IMR-90 (cell line): Measurements from ENCODE around the gene STAT4. TPM values are rescaled to one million over a fixed set of nuclear protein-coding genes. Genes with fewer than 3 reads are reported as not detected.

Source experiments
- ATAC-seq: fragments of 200-7000 bp; cut with Tn5 transposase; 2 replicates; pipeline ENCODE4 v1.9.1; 2020; ENCODE audit warnings: low read depth, mild to moderate bottlenecking, moderate library complexity
- BruUV-seq: library from RNA; stranded (reverse); fragments of 400-500 nt; replicated peaks from 2 replicates; lab custom pipeline; 2021; lab: Mats Ljungman, UMichigan
- CTCF ChIA-PET: fragments of 300-600 bp; formaldehyde crosslinking; extraction: SDS; loops from one replicate; lab custom pipeline; 2021; ENCODE audit warnings: antibody characterized with exemption; lab: Yijun Ruan, JAX
- POLR2A ChIA-PET: fragments of 300-600 bp; sonication (Branson Sonifier 250); formaldehyde crosslinking; loops from one replicate; lab custom pipeline; 2022; ENCODE audit warnings: antibody characterized with exemption; ENCODE audit not compliant: unreplicated experiment; lab: Charles Lee
- DNase-seq: peaks from one replicate; pipeline ENCODE4 v3.0.0; 2013
- H2AFZ ChIP-seq: replicated peaks from 2 replicates; pipeline ENCODE3; 2013; ENCODE audit warnings: low read length, mild to moderate bottlenecking; ENCODE audit not compliant: poor library complexity
- H2AK5ac ChIP-seq: 2 replicates; pipeline ENCODE4 v1.6.1; 2013; ENCODE audit warnings: low read depth, low read length, inconsistent platforms
- H2AK9ac ChIP-seq: replicated peaks from 2 replicates; pipeline ENCODE3; 2013; ENCODE audit warnings: mild to moderate bottlenecking, low read depth, low read length, moderate library complexity; ENCODE audit not compliant: poor library complexity
- H2BK120ac ChIP-seq: 2 replicates; pipeline ENCODE4 v1.6.1; 2013; ENCODE audit warnings: low read depth, low read length, inconsistent platforms
- H2BK15ac ChIP-seq: 3 replicates; pipeline ENCODE4 v1.6.1; 2013; ENCODE audit warnings: low read depth, low read length, inconsistent platforms
- H2BK20ac ChIP-seq: 2 replicates; pipeline ENCODE4 v1.6.1; 2013; ENCODE audit warnings: low read depth, mild to moderate bottlenecking, inconsistent platforms, low read length, moderate library complexity
- H2BK5ac ChIP-seq: 2 replicates; pipeline ENCODE4 v1.6.1; 2013; ENCODE audit warnings: mild to moderate bottlenecking, low read depth, low read length, inconsistent platforms; ENCODE audit not compliant: poor library complexity, severe bottlenecking
- H3K14ac ChIP-seq: replicated peaks from 2 replicates; pipeline ENCODE4 v1.6.1; 2013; ENCODE audit warnings: low read depth, low read length, inconsistent platforms
- H3K18ac ChIP-seq: 2 replicates; pipeline ENCODE4 v1.6.1; 2013; ENCODE audit warnings: low read depth, low read length, control low read depth
- H3K23ac ChIP-seq: 2 replicates; pipeline ENCODE4 v1.6.1; 2013; ENCODE audit warnings: low read depth, low read length, inconsistent platforms
- H3K27ac ChIP-seq: 2 replicates; pipeline ENCODE4 v1.5.1; 2013; ENCODE audit warnings: mild to moderate bottlenecking, control low read depth, low read length; ENCODE audit not compliant: insufficient read depth
- H3K27me3 ChIP-seq: 2 replicates; pipeline ENCODE4 v1.6.1; 2013; ENCODE audit warnings: low read length; ENCODE audit not compliant: control insufficient read depth, insufficient read depth
- H3K36me3 ChIP-seq: 2 replicates; pipeline ENCODE4 v1.6.1; 2013; ENCODE audit warnings: low read length, mixed read lengths; ENCODE audit not compliant: control insufficient read depth, insufficient read depth
- H3K4ac ChIP-seq: 2 replicates; pipeline ENCODE4 v1.6.1; 2013; ENCODE audit warnings: low read depth, low read length, inconsistent platforms
- H3K4me1 ChIP-seq: 2 replicates; pipeline ENCODE4 v1.6.1; 2013; ENCODE audit warnings: low read length, mixed read lengths; ENCODE audit not compliant: control insufficient read depth, insufficient read depth
- H3K4me2 ChIP-seq: 2 replicates; pipeline ENCODE4 v1.6.1; 2013; ENCODE audit warnings: low read depth, mild to moderate bottlenecking, control low read depth, low read length, moderate library complexity
- H3K4me3 ChIP-seq: 2 replicates; pipeline ENCODE4 v1.5.1; 2013; ENCODE audit warnings: low read depth, mild to moderate bottlenecking, control low read depth, low read length, moderate library complexity; ENCODE audit not compliant: insufficient read depth
- H3K56ac ChIP-seq: 2 replicates; pipeline ENCODE4 v1.6.1; 2013; ENCODE audit warnings: low read length, inconsistent platforms; ENCODE audit not compliant: insufficient read depth; ENCODE audit errors: extremely low read depth
- H3K79me1 ChIP-seq, 2 experiments: 2 replicates each; pipeline ENCODE4 v1.6.1; 2013; ENCODE audit warnings: low read length in 2 of 2, inconsistent platforms in 1 of 2, low read depth in 1 of 2
- H3K9ac ChIP-seq: 2 replicates; pipeline ENCODE4 v1.6.1; 2013; ENCODE audit warnings: low read depth, low read length, control low read depth
- H3K9me1 ChIP-seq: 2 replicates; pipeline ENCODE4 v1.6.1; 2013; ENCODE audit warnings: low read length, inconsistent platforms; ENCODE audit not compliant: insufficient read depth
- H3K9me3 ChIP-seq: 2 replicates; pipeline ENCODE4 v1.6.1; 2013; ENCODE audit warnings: low read length; ENCODE audit not compliant: control insufficient read depth, insufficient read depth
- H4K20me1 ChIP-seq: 2 replicates; pipeline ENCODE4 v1.6.1; 2013; ENCODE audit warnings: low read length, inconsistent platforms; ENCODE audit not compliant: insufficient read depth
- H4K5ac ChIP-seq: 2 replicates; pipeline ENCODE4 v1.6.1; 2013; ENCODE audit warnings: mild to moderate bottlenecking, low read depth, low read length, control low read depth
- H4K8ac ChIP-seq, 2 experiments: 2 replicates each; pipeline ENCODE4 v1.6.1; 2013; ENCODE audit warnings: low read depth in 2 of 2, low read length in 2 of 2, control low read depth in 1 of 2, inconsistent platforms in 1 of 2
- H4K91ac ChIP-seq: 2 replicates; pipeline ENCODE4 v1.6.1; 2013; ENCODE audit warnings: low read depth, low read length, inconsistent platforms; ENCODE audit not compliant: insufficient read depth
- MAZ ChIP-seq: IDR thresholded peaks from 2 replicates; pipeline ENCODE4 v1.6.1; 2012; ENCODE audit warnings: low read depth, mild to moderate bottlenecking, low read length, improper control_type of control experiment, moderate library complexity, borderline replicate concordance
- RAD21 ChIP-seq: IDR thresholded peaks from 2 replicates; pipeline ENCODE4 v1.6.1; 2012; ENCODE audit warnings: low read length, improper control_type of control experiment
- RCOR1 ChIP-seq: IDR thresholded peaks from 2 replicates; pipeline ENCODE4 v1.6.1; 2012; ENCODE audit warnings: mild to moderate bottlenecking, low read length, improper control_type of control experiment; ENCODE audit not compliant: insufficient replicate concordance
- RFX5 ChIP-seq: IDR thresholded peaks from 2 replicates; pipeline ENCODE4 v1.8.0; 2012; ENCODE audit warnings: low read depth, mild to moderate bottlenecking, low read length, moderate library complexity
- WGBS, 2 experiments: methylation state at CpG; one replicate each; pipeline versions ENCODE4 v1.1.5 to v1.1.7; 2013; ENCODE audit warnings: missing lambda C conversion rate in 2 of 2; ENCODE audit not compliant: insufficient read length in 1 of 2; ENCODE audit errors: extremely low coverage in 2 of 2; 5-methylcytosine and 5-hydroxymethylcytosine counted together
- dilution Hi-C: fragments of 300-500 bp; cut with HindIII; formaldehyde crosslinking; loops from one replicate; pipeline ENCODE4 v1.14.3; 2018; ENCODE audit warnings: low sequenced_read_pairs; ENCODE audit not compliant: unreplicated experiment
- in situ Hi-C: fragments of 300-500 bp; cut with MboI; formaldehyde crosslinking; loops from 3 replicates; pipeline ENCODE4 v1.14.3; 2019; ENCODE audit warnings: low sequenced_read_pairs, inconsistent platforms, mixed read lengths
- intact Hi-C: fragments of 100-400 bp; cut with micrococcal nuclease; formaldehyde crosslinking; loops from 2 replicates; pipeline ENCODE4 v1.10.0; 2022
- polyA plus RNA-seq, 3 experiments: library from polyadenylated mRNA; depleted of rRNA; stranded (reverse); fragments of >200 nt; gene quantifications; 2 replicates each; pipeline ENCODE4 v1.2.3, GENCODE V29; 2012; ENCODE audit warnings: low replicate concordance in 1 of 3
- total RNA-seq: library from RNA; depleted of rRNA; stranded (reverse); fragments of >200 nt; gene quantifications from 2 replicates; pipeline ENCODE4 v1.2.3, GENCODE V29; 2012
- TF ChIP-seq, protein P1 (sequence below): fragments of 150-350 bp; IDR thresholded peaks from 2 replicates; pipeline ENCODE4 v1.6.1; 2016; ENCODE audit warnings: low read depth, mild to moderate bottlenecking, low read length, moderate library complexity, borderline replicate concordance

STAT4 gene
- total and polyA plus RNA-seq, 2 of the 4 experiments (the other 2 are of a cell fraction): 0.36 to 0.48 TPM

- Histone ChIP-seq H3K23ac (no peak overlapping the region), H4K8ac (no peak overlapping the region), H3K4me1 (peaks cover 6% of the 10 kb centered on the region), H3K27me3 (no peaks in the 10 kb centered on the region), H3K27ac (no peak overlapping the region), H3K14ac (no peak overlapping the region), H3K18ac (no peak overlapping the region), H3K4me3 (no peak overlapping the region), H2BK15ac (no peak overlapping the region), H4K91ac (no peak overlapping the region), H3K4ac (no peak overlapping the region), H2BK20ac (no peak overlapping the region), H4K5ac (no peak overlapping the region), H2AK5ac (no peak overlapping the region), H2BK120ac (no peak overlapping the region), H2AK9ac (no peak overlapping the region), H3K36me3 (no peaks in the 10 kb centered on the region), H3K9me1 (0 out of 2 replicates have a peak, but pooled peaks cover 3% of the 10 kb centered on the region), H3K4me2 (no peak overlapping the region), H3K9me3 (no peaks in the 10 kb centered on the region), H2BK5ac (no peak overlapping the region), H3K56ac (no peak overlapping the region), H3K9ac (no peak overlapping the region), H2AFZ (no peak overlapping the region), H4K20me1 (no peaks in the 10 kb centered on the region), H3K79me1 (no peaks in the 10 kb centered on the region)
- dilution Hi-C loops (no loop called here), intact Hi-C loops (no loop called here), in situ Hi-C loops (no loop called here)
- POLR2A ChIA-PET: interaction anchor here (0.6 kb wide), 1 partner anchor 9 kb away, joined by 4 read pairs; no protein-coding TSS in a partner anchor
- ATAC-seq (no peak), DNase-seq (no peak)
- WGBS, 2 experiments: no CpG with 5 or more reads among the region's 10 CpGs
- CTCF ChIA-PET: no interaction called here
- no TSS peak for BruUV-seq
- TF ChIP-seq MAZ (no peak), RFX5 (no peak), RCOR1 (no peak), RAD21 (no peak)
- TF ChIP-seq, protein P1, sequence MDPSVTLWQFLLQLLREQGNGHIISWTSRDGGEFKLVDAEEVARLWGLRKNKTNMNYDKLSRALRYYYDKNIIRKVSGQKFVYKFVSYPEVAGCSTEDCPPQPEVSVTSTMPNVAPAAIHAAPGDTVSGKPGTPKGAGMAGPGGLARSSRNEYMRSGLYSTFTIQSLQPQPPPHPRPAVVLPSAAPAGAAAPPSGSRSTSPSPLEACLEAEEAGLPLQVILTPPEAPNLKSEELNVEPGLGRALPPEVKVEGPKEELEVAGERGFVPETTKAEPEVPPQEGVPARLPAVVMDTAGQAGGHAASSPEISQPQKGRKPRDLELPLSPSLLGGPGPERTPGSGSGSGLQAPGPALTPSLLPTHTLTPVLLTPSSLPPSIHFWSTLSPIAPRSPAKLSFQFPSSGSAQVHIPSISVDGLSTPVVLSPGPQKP: no peak
Measured at GRCh38 chr2:191029280-191029950, 121.4 kb downstream of the STAT4 start.
